ENCODE measurements around the gene ENDOV.
A peak's percentile ranks its signal among the peaks of the same experiment; 100 is the strongest.

Gene ENDOV

GRCh38 chr17:80414803-80415625 lies at the start of gene ENDOV:
Gene ENDOV, plus strand, starts transcription at chr17:80415167. Its CDS starts 28 bp downstream, at chr17:80415195.
- peak; percentile 91 for DNase-seq

GRCh38 chr17:80365983-80366382 lies 49.0 kb upstream of the ENDOV start:
- DNase-seq, result no peak

GRCh38 chr17:80367503-80367902 lies 47.5 kb upstream of the ENDOV start:
- DNase-seq, result no peak

- DNase-seq, result no peak
Observed at GRCh38 chr17:80371196-80371595, 43.8 kb upstream of the ENDOV start.

- DNase-seq, result no peak
Observed at GRCh38 chr17:80372456-80372855, 42.5 kb upstream of the ENDOV start.

GRCh38 chr17:80372922-80373570 lies 41.9 kb upstream of the ENDOV start:
- DNase-seq, result no peak

GRCh38 chr17:80374039-80374731 lies 40.8 kb upstream of the ENDOV start:
- no peak for DNase-seq

GRCh38 chr17:80374732-80375585 lies 40.0 kb upstream of the ENDOV start:
- no peak for DNase-seq

GRCh38 chr17:80376531-80376930 lies 38.4 kb upstream of the ENDOV start:
- DNase-seq, result no peak

GRCh38 chr17:80377798-80378197 lies 37.2 kb upstream of the ENDOV start:
- no peak for DNase-seq

- DNase-seq, result no peak
Observed at GRCh38 chr17:80379348-80379747, 35.6 kb upstream of the ENDOV start.

GRCh38 chr17:80380068-80380467 lies 34.9 kb upstream of the ENDOV start:
- DNase-seq, result no peak

GRCh38 chr17:80380555-80381002 lies 34.4 kb upstream of the ENDOV start:
- DNase-seq, result no peak

- no peak for DNase-seq
Observed at GRCh38 chr17:80381416-80381923, 33.5 kb upstream of the ENDOV start.

GRCh38 chr17:80382446-80382845 lies 32.5 kb upstream of the ENDOV start:
- DNase-seq, result no peak

- no peak for DNase-seq
Observed at GRCh38 chr17:80382956-80383355, 32.0 kb upstream of the ENDOV start.

- no peak for DNase-seq
Observed at GRCh38 chr17:80384078-80384960, 30.6 kb upstream of the ENDOV start.

- DNase-seq, result no peak
Observed at GRCh38 chr17:80385046-80385445, 29.9 kb upstream of the ENDOV start.

- no peak for DNase-seq
Observed at GRCh38 chr17:80386341-80386740, 28.6 kb upstream of the ENDOV start.

- no peak for DNase-seq
Observed at GRCh38 chr17:80387071-80387470, 27.9 kb upstream of the ENDOV start.

- DNase-seq, result no peak
Observed at GRCh38 chr17:80388175-80388574, 26.8 kb upstream of the ENDOV start.
